Endodermal cell (in vitro differentiated cells): ENCODE data around the gene OTUD7B. TPM values are rescaled to one million over a fixed set of nuclear protein-coding genes. Genes with fewer than 3 reads are reported as not detected.

Experiments
- DNase-seq: peaks from one replicate; pipeline ENCODE4 v3.0.0-alpha.2; 2017
- H3K27ac ChIP-seq: 2 replicates; pipeline ENCODE4 v1.5.1; 2013; ENCODE audit warnings: mild to moderate bottlenecking, low read depth, low read length, moderate library complexity
- H3K27me3 ChIP-seq: 2 replicates; pipeline ENCODE4 v1.6.1; 2013; ENCODE audit warnings: mild to moderate bottlenecking, low read length, moderate library complexity; ENCODE audit not compliant: insufficient read depth, control insufficient read depth, poor library complexity, severe bottlenecking
- H3K36me3 ChIP-seq: 2 replicates; pipeline ENCODE4 v1.7.0; 2013; ENCODE audit warnings: mild to moderate bottlenecking, low read length, moderate library complexity; ENCODE audit not compliant: control insufficient read depth, insufficient read depth
- H3K4me1 ChIP-seq: one replicate; pipeline ENCODE4 v1.7.0; 2013; ENCODE audit warnings: low read length; ENCODE audit not compliant: control insufficient read depth, insufficient read depth
- H3K4me3 ChIP-seq: 2 replicates; pipeline ENCODE4 v1.5.1; 2013; ENCODE audit warnings: mild to moderate bottlenecking, low read length, moderate library complexity
- H3K9ac ChIP-seq: 2 replicates; pipeline ENCODE4 v1.6.1; 2013; ENCODE audit warnings: mild to moderate bottlenecking, low read length, moderate library complexity; ENCODE audit not compliant: poor library complexity, severe bottlenecking; ENCODE audit errors: extremely low read depth
- H3K9me3 ChIP-seq: 2 replicates; pipeline ENCODE4 v1.6.1; 2013; ENCODE audit warnings: mild to moderate bottlenecking, low read length, moderate library complexity; ENCODE audit not compliant: control insufficient read depth
- H3K27ac Mint-ChIP-seq: 2 replicates; pipeline ENCODE4 v1.8.0; 2020; ENCODE audit warnings: mixed read lengths
- H3K27me3 Mint-ChIP-seq: 2 replicates; pipeline ENCODE4 v1.8.0; 2021; ENCODE audit warnings: mild to moderate bottlenecking, mixed read lengths; ENCODE audit not compliant: insufficient read depth
- H3K36me3 Mint-ChIP-seq: 2 replicates; pipeline ENCODE4 v1.8.0; 2020; ENCODE audit warnings: low read depth, mixed read lengths
- H3K4me1 Mint-ChIP-seq: 2 replicates; pipeline ENCODE4 v1.8.0; 2020; ENCODE audit warnings: mixed read lengths
- H3K4me3 Mint-ChIP-seq: 2 replicates; pipeline ENCODE4 v1.8.0; 2020; ENCODE audit warnings: mild to moderate bottlenecking, moderate library complexity, mixed read lengths
- H3K9me3 Mint-ChIP-seq: 2 replicates; pipeline ENCODE4 v1.8.0; 2020; ENCODE audit warnings: mild to moderate bottlenecking, mixed read lengths
- WGBS, 2 experiments: methylation state at CpG; one replicate each; pipeline versions ENCODE4 v1.1.5 to v1.1.7; 2013; ENCODE audit warnings: missing lambda C conversion rate in 2 of 2, mixed read lengths in 1 of 2; ENCODE audit not compliant: insufficient coverage in 1 of 2, insufficient read length in 1 of 2; 5-methylcytosine and 5-hydroxymethylcytosine counted together
- total RNA-seq, 2 donors: library from RNA; stranded (reverse); fragmentation: NEBNext Ultra II Directional in 1 of 2; extraction: Animal tissue kit (Norgen Biotek cat#: 25700) in 1 of 2; gene quantifications; 2 replicates in 1 of 2; 3 replicates in 1 of 2; pipeline ENCODE4 v1.2.1, GENCODE V29; 2021
- TF ChIP-seq, protein P1 (sequence below): fragments of 200-600 bp; sonication (generic); conservative IDR thresholded peaks from 2 replicates; pipeline ENCODE4 v1.5.0; 2021; ENCODE audit warnings: antibody characterized with exemption, mild to moderate bottlenecking

OTUD7B gene
- total RNA-seq, 2 donors from 2014 or later = 26.6 to 31.1 TPM

GRCh38 chr1:150022357-150022756 lies 11.8 kb upstream of the OTUD7B start:
- 95 to 96% methylated on average over 4 to 6 of the region's 6 CpGs for WGBS, 2 experiments
- DNase-seq = peak; percentile 73
- H3K9me3 Mint-ChIP-seq = no peaks in the 10 kb centered on the region
- Histone ChIP-seq H3K27me3 (no peaks in the 10 kb centered on the region), H3K27ac (no peak overlapping the region), H3K4me1 (peaks cover 6% of the 10 kb centered on the region), H3K9me3 (no peaks in the 10 kb centered on the region), H3K36me3 (no peaks in the 10 kb centered on the region), H3K4me3 (no peak overlapping the region), H3K9ac (no peak overlapping the region)
- H3K27me3 Mint-ChIP-seq = no peaks in the 10 kb centered on the region
- peaks cover 37% of the 10 kb centered on the region for H3K4me1 Mint-ChIP-seq
- H3K36me3 Mint-ChIP-seq = no peaks in the 10 kb centered on the region
- peak overlapping the region; percentile 28 for H3K27ac Mint-ChIP-seq
- no peak overlapping the region for H3K4me3 Mint-ChIP-seq
- TF ChIP-seq, protein P1, sequence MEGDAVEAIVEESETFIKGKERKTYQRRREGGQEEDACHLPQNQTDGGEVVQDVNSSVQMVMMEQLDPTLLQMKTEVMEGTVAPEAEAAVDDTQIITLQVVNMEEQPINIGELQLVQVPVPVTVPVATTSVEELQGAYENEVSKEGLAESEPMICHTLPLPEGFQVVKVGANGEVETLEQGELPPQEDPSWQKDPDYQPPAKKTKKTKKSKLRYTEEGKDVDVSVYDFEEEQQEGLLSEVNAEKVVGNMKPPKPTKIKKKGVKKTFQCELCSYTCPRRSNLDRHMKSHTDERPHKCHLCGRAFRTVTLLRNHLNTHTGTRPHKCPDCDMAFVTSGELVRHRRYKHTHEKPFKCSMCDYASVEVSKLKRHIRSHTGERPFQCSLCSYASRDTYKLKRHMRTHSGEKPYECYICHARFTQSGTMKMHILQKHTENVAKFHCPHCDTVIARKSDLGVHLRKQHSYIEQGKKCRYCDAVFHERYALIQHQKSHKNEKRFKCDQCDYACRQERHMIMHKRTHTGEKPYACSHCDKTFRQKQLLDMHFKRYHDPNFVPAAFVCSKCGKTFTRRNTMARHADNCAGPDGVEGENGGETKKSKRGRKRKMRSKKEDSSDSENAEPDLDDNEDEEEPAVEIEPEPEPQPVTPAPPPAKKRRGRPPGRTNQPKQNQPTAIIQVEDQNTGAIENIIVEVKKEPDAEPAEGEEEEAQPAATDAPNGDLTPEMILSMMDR = peak; percentile 27

- Histone ChIP-seq H3K27me3 (no peaks in the 10 kb centered on the region), H3K27ac (no peak overlapping the region), H3K36me3 (no peaks in the 10 kb centered on the region), H3K9ac (no peak overlapping the region), H3K4me3 (no peak overlapping the region), H3K9me3 (no peaks in the 10 kb centered on the region), H3K4me1 (peaks cover 6% of the 10 kb centered on the region)
- no peak for DNase-seq
- Mint-ChIP-seq H3K4me1 (peaks cover 43% of the 10 kb centered on the region), H3K27ac (peak overlapping the region; percentile 19), H3K4me3 (no peak overlapping the region), H3K9me3 (no peaks in the 10 kb centered on the region), H3K36me3 (no peaks in the 10 kb centered on the region), H3K27me3 (no peaks in the 10 kb centered on the region)
- TF ChIP-seq, protein P1 = no peak
- 87% methylated on average over 4 to 5 of the region's 5 CpGs for WGBS, 2 experiments
Measured at GRCh38 chr1:150021191-150021694, 10.7 kb upstream of the OTUD7B start.

DNA sequence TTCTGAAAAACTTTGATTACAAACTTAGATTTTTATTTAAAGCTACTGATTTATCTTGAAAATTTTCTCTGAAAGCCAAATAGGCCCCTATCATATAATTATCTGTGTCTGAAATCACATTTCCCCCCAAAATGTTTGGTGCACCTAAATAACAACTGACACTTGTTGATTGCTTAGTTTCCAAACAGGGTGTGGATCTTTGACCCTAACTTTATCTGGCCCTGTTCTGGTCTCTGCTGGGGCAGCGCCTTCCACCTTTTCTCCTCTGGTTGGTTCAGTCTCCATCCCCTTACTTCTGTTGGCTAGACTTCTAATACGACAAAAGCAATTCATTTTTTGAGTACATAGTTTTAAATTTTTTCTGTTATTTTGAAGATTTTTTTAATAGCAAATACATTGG lies 10.2 kb upstream of the OTUD7B start:
- no peaks in the 10 kb centered on the region for H3K27me3 Mint-ChIP-seq
- WGBS, 2 experiments = 92 to 100% methylated on average over 1 of the region's 2 CpGs
- H3K27ac Mint-ChIP-seq = no peak overlapping the region
- Histone ChIP-seq H3K4me1 (peaks cover 6% of the 10 kb centered on the region), H3K4me3 (no peak overlapping the region), H3K27ac (no peak overlapping the region), H3K36me3 (no peaks in the 10 kb centered on the region), H3K9me3 (no peaks in the 10 kb centered on the region), H3K27me3 (no peaks in the 10 kb centered on the region), H3K9ac (no peak overlapping the region)
- DNase-seq = no peak
- H3K9me3 Mint-ChIP-seq = no peaks in the 10 kb centered on the region
- no peak overlapping the region for H3K4me3 Mint-ChIP-seq
- peaks cover 43% of the 10 kb centered on the region for H3K4me1 Mint-ChIP-seq
- TF ChIP-seq, protein P1 = no peak
- H3K36me3 Mint-ChIP-seq = no peaks in the 10 kb centered on the region
